UCSD-AML1 (cell line): Measurements from ENCODE around the gene TTLL6.

ENCODE experiments used
- DNase-seq: peaks from one replicate; lab custom pipeline; 2025; ENCODE audit not compliant: unreplicated experiment; lab: John Stamatoyannopoulos, UW

Gene TTLL6

GRCh38 chr17:48738803-48739526, 78.1 kb downstream of the TTLL6 start:
- DNase-seq: no peak

GRCh38 chr17:48738424-48738802, 78.6 kb downstream of the TTLL6 start:
- DNase-seq: no peak

DNA sequence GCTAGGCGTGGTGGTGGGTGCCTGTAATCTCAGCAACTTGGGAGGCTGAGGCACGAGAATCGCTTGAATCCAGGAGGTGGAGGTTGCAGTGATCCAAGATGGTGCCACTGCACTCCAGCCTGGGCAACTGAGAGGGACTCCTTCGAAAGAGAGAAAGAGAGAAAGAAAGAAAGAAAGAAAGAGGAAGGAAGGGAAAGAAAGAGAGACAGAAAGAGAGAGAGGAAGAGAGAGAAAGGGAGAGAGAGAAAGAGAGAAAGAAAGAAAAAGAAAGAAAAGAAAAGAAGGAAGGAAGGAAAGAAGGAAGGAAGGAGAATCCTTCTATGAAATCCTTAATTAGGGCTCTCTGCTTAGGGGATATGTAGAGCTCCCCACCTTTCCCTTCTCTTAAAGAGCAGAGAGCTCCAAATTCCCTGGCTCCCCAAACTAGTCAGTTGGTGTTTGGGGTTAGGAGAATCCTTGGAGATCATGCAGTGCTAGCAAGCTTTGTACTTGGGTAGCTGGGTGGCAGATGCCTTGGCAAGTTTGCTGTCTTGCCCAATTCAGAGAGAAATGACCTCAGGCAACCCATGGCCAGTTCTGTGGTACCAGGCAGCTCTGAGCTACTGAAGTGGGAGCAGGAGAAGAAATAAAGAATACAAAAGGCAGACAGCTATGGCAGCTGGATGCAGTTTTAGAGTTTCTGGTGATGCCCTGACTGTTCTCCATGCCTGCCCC, 79.5 kb downstream of the TTLL6 start:
- no peak for DNase-seq

- DNase-seq: no peak
Observed at GRCh38 chr17:48735062-48735351, 82.0 kb downstream of the TTLL6 start.

DNA sequence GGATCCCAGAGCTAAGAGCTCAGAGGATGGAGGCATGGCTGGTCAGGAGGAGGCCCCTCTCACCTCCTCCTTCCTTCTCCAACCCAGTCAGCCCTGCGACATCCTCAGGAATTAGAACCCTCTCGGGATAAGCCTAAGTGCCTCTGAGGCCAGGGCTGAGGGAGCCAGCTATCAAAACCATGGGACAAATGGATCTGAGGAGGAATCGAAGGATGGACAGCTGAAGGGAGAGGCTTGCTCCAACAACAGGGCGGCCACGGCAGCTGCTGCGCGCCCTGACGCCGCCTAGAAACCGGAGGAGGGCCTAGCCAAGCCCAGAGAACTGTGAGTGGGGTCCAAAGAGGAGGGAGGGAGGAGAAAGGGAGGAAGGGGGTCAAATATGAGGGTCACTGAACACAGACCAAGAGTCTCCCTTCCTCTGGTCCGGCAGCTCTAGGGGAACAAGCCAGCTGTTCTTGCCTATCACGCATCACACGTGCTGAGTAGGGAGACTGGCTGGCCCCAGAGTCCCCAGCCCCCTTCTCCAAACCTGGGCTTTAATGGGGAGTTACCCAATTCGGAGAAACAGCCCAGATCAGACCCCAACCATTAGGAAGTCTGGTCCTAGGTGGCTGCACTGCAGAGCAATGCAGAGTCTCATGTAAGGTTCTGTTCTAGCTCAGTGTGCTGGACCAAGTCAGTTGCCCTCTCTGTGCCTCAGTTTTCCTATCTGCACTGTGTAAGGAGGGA, 82.5 kb downstream of the TTLL6 start:
- no peak for DNase-seq

- DNase-seq: no peak
Observed at GRCh38 chr17:48733632-48734328, 83.2 kb downstream of the TTLL6 start.

- no peak for DNase-seq
Observed at GRCh38 chr17:48732688-48733629, 84.1 kb downstream of the TTLL6 start.

- DNase-seq: no peak
Observed at GRCh38 chr17:48731355-48731754, 85.7 kb downstream of the TTLL6 start.

GRCh38 chr17:48730240-48730550, 86.8 kb downstream of the TTLL6 start:
- DNase-seq: no peak

DNA sequence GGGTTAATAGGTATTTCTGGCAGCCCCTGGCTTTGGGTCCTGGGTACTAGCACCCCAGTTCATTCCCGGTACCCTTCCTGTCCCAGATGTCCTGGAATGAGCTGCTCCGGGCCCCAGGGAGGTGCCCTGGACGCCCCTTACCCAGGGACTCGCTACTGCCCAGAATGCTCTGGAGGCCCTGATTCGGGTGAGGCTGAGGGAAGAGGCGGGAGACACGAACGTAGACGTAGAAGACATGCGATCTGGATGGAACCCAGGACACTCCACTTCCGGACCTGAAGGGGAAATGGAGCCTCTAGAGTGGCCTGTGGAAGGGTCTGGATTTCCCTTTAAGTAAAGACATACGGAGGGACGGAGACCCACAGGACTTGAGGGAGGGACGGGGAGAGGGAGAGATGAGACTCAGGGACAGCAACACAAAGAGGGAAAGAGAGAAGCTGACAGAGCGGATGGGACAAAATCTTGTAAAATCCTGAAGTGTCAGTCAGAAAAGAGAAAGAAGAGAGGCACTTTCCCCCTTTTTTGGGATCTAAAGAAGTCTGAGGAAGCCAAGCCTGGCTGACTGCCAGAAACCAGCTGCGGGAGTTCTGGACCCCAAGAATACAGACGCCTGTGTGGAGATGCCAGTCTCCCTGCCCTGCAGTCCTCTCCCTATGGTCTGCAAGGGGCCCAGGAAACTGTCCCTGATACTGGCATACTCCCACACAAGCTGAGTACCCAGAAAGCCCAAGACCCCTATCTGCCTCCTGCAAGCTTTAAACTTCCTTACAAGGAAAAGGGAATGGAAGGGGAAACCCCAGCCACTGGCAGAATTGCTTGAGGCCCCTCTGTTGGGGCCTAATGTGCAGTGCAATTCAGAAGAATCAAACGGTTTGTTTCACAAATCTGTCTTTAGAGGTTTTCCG, 87.4 kb downstream of the TTLL6 start:
- no peak for DNase-seq

DNA sequence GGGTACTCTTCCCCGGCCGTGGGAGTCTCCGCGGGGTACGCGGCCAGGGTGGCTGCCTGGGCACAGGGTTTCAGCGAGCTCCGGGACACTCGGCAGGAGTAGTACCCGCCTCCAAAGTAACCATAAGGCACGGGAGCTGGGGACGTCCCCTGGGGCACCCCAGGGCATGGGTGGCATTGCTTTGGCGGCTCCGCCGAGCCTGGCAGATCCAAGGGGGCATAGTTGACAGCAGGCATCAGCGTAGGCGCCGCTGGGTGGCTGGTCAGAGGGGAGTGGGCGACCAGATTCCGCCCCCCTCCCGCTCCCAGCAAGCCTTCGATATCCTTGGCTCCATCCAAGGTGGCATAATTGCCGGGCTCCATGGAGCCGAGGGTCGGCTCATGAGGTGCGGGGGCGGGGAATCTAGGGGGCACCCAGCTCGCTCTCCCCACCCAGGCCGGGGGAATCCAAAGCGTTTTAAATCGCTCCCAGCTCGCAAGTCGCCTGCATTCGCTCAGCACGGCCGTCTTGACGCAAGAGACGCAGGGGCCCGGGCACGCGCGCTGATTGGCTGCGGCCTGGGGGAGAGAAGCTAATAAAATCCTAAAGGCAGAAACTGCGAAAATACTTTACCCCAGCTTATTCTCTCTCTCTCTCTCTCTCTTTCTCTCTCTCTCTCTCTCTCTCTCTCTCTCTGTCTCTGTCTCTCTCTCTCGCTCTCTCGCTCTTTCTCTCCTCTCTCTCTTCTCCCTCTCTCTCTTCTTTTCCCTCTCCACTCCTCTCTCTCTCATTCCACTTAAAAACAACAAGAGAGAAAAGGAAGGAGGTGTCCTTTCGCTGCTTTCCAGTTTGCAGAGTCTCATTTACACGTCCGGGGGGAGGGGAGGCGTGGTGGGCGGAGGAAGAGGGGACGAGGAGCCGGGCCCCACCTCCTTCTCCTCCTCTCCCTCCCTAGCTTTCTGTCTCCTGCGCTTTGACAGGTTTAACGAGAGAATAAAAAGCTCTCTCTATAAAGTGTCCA, 88.5 kb downstream of the TTLL6 start, which contains the start of gene HOXB13:
TSS of gene HOXB13 (minus strand) at position 519 of the 1,000 bp plus-strand sequence. CDS start at position 362, 157 bp downstream.
- no peak for DNase-seq

DNA sequence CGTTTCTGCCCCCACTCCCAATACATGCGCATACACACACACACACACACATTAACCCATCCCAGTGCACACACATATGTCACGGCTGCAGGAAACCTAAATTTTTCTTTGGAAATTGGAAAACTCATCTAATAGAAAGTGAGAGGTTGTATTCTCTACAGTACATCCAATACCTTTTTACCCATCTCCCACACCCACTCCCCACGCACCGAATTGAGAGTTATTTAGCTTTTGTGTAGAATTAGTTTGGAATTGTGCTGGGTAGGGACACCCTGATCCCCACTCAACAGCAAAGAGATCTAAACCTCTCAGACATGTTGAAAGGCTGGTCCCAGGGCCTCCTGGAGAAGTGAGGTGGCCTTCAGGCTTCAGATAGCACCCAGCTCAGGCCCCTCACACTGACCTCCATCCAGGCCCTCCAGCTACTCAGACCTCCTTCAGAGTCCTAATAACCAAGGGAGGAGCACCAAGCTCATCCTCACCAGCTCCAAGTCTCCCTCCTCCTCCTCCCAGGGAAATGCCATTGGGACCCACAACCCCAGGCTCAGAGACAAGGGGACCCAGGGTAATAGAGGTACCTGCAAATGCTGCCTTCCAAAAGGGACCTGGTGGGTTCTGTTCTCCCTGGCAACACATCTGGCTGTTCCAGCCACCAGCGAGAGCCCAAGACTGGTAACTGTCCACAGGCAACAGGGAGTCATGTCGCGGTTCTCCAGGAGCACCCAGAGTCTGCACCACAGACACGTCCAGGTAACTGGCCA, 89.4 kb downstream of the TTLL6 start:
- no peak for DNase-seq

DNA sequence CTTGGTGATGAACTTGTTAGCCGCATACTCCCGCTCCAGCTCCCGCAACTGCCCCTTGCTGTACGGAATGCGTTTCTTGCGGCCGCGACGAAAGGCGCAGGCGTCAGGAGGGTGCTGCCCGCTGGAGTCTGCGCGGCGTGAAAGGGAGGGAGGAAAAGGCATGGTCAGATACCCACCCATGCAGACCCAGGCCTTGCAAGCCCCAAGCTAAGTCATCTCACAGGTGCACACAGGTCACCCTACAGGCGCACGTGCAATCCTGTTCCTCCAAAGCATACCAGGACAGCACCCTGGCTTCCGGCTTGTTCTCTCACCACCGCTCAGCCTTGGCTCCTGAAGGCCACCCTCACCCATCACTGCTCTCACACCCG, 90.1 kb downstream of the TTLL6 start:
- DNase-seq: no peak

DNA sequence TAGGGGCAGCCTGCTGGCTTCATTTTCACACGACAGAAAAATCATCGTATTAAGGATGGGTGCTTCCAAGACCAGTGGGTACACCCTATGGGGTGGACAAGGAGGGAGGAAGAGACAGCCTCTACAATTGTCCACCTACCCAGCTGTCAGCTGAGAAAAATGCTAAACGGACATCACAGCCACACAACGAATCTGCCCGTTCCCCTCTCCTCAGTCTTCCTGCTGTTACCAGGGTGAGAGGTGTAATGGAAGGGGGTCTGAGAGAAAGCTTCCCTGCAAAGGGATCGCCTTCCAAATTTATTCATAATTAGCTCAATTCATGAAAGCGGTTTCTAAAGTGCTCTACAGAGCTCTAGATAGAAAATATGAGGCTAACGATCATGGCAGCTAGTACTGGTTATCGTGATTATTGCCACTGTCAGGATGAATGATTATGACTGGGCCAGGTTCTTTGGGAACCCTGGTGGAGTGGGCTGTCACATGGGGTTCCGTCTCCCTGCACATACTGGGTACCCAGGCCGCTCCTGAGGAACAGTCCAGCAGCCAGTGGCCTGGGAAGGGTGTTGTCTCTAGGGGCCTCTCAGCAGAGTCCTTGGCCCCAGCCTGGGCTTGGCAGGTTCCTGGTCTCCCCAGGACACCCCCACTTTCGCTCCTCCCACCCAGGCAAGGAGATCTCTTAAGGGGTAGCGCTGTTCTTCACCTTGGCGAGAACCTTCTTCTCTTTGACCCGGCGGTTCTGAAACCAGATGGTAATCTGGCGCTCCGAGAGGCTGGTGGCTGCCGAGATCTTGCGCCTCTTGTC, 90.7 kb downstream of the TTLL6 start:
- DNase-seq: no peak

- DNase-seq: no peak
Observed at GRCh38 chr17:48725288-48726064, 91.6 kb downstream of the TTLL6 start.

DNA sequence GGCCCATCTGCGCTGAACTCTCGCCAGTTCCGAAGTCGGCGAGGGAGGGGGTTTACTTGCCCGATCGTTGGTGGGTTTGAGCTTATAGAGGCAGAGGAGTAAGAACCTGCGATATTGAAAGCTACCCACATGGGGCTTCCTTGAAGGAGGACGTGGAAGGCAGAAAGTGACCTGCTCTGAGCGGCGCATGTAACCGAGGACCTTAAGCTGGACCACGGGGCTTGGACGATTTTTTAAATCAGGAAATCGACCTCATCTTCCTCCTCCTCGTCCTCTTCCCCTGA, 92.1 kb downstream of the TTLL6 start:
- no peak for DNase-seq
